GM18498 (cell line): ENCODE results near the gene ZMIZ1.
"Not testable (repeated sequence)": the region's sequence is repeated elsewhere in the genome, so short reads cannot be mapped to it uniquely, and the experiment has no call there.

ENCODE experiments used
- ATAC-seq: cut with Tn5 transposase; IDR thresholded peaks from one replicate; pipeline ENCODE4 v1.9.1; 2021; ENCODE audit warnings: mild to moderate bottlenecking, moderate library complexity; ENCODE audit not compliant: unreplicated experiment

Gene ZMIZ1

DNA sequence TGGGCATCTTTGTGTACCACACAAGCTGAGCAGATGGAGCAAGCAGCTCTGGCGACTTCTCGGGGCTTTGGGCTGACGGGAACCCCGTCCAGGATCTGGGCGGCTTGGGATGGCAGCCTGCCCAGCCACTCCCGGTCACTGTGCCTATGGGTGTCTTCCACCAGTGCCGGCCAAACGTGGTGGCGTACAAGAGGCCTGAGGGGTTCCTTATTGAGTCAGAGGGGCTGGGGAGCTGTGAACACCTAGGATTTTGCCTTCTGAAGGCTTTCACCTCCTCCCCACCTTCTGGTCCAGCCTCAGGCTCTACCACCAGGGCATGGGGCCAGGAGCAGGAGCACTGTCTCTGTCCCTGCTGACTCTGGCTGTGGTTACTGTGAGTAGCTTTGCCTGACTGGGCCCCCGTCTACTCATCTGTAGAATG lies 206.7 kb downstream of the ZMIZ1 start:
- ATAC-seq, result peak; percentile 70

DNA sequence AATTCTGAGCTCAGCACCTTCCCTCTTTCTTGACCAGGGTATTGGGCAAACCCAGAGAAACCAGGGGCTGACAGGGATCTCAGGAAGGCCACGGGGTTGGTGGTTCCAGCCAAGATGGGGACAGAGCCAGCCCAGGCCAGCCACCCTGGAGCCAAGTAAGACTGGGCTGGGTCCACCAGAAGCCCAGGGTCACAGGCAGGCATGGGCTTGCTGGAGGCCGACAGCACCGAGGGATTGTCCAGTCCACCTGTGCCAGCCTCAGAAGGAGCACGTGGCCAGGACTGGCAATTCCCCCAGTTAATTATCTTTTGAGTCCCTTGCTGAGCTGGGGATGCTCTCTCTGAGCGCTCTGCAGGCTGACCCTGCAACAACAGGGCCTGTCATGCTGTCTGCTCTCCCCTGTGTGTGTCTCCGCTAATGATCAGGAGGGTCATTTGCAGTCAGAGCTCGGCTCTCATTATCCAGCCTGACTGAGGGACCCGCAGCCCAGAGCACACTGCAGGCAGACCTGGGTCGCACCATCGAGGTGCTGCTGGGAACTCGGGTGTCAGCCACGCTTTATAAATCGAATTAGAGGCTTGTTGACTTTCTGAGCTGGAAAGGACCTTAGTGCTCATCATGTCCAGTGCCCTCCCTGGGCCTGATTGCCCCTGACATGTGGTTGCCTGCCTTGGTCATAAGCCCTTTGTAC lies 209.0 kb downstream of the ZMIZ1 start:
- no peak for ATAC-seq

DNA sequence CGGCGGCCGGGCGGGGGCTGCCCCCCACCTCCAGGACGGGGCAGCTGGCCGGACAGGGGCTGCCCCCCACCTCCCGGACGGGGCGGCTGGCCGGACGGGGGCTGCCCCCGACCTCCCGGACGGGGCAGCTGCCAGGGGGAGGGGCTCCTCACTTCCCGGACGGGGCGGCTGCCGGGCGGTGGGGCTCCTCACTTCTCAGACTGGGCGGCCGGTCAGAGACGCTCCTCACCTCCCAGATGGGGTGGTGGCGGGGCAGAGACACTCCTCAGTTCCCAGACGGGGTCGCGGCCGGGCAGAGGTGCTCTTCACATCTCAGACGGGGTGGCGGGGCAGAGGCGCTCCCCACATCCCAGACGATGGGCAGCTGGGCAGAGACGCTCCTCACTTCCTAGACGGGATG lies 210.3 kb downstream of the ZMIZ1 start:
- not testable (repeated sequence) for ATAC-seq

DNA sequence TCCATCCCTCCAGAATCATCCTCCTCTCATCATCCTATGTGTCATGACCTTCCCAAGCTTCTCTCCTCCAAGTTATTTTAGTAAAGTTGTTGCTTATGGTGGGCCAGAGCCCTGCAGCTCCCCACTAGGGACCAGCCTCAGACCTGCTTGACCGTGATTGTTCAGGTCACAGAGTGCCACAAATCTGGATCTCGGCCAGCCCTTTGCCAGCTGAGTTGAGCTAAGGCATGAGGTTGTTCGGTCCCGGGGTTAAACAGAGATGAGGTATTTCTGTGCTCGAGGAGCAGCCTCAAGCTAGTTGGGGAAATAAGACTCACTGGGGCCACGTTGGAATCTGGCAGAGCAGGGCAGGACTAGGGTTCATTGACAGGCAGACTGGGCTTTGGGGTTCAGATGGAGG lies 212.2 kb downstream of the ZMIZ1 start:
- no peak for ATAC-seq

DNA sequence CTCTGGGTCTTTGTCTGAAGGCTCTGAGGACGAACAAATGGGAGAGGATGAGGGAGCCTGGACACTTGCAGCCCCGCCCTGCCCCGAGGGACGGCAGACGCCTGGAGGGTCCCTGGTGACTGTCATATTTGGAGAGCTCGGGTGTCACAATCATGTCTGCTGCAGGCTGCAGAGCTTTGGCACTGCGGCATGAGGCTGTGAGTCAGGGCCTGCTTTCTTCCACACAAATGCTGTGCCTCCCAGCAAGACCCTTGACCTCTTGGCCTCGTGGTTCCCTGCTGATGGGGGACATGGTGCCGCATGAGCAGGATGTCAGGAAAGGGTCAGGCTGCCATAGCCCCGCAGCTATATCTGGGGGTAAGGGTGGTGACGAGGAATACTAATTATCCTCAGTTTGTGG lies 213.6 kb downstream of the ZMIZ1 start:
- ATAC-seq, result no peak

DNA sequence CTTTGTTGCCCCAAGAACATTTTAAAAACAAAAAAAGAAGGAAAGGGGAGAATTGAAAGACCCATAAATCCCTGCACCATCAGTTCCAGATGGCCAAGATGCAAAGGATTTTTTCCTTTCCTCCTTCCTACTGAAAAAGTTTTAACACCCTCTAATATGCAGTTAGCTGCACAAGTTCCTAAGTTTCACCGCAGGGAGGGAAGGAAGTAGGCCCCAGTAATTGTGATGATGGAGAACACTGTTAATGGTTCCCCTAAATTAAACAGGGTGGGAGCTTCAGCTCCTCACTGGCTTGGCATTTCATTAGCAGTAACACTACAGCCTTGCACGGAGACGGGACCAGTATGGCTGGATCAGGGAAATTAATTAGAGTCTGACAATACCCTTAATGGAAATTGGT lies 214.8 kb downstream of the ZMIZ1 start:
- ATAC-seq, result no peak

DNA sequence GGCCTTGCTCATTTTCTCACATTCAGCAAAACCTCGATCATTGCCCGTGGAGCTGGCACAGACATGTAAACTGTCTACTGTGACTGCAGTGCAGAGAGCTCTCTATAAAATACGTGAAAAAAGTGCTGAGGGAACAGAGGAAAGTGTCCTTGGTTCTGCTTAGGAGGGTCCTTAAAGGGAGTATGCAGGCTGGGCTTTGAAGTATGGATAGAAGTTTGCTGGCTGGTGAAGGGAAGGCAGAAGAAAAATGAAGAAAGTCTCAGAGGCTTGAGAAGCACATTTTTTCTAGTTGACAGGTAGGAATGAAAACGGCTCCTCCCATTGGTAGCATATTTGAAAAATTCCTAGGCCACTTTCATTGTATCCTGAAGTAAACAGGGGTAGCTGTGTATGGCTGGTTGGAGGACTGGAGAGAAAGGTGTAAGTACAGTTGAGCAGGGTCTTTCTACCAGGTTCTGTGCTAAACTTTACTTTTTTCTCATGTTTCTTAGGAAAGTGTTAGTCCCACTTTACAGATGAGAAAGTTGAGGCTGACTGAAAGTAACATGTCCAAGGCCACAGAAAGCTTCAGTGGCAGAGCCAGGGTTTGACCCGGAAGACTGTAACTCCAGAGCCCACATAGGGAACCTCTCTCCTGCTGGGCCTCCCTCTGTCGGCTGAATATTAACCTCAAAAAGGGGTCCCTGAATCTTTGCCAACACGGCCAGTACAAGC lies 215.5 kb downstream of the ZMIZ1 start:
- ATAC-seq, result no peak

DNA sequence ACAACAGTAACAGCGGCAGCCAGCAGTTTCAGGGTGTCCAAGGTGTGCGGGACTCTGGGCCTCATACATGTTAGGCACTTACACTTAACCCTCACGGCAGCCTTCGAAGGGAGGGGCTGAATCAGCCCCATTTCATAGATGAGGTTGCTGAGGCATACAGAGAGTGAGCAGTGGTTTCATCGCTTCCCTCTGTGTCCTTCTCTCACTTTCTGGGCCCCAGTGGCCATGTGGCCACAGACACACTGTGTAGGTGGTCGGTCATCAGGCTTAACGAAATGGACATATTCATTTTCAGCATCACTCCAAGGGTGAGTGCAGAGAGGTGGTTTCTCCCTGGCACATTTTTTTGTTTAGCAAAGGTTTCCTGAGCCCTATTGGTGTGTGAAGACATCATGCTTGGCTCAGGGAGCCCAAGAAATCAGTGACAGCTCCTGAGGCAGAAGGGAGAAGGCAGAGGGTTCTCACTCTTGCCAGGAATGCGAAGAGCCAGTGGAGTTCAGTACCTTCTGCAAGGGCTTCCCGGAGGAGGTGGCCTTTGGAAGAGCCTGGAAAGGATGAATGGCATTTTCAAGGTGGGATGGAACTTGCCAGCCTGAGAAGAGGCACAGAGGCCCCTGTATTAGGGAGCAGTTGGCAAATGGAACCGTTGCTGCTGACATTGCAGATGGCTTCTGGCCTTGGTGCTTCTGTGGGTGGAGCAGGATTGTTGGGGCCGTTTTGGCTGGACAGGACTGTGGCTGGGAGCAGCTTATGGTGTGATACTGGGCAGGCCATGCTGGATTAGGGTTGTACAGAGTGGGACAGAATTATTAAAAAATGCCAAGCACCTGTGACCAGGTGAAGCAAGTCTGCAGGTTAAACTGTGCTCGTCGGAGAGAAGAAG lies 216.8 kb downstream of the ZMIZ1 start:
- peak; percentile 55 for ATAC-seq

DNA sequence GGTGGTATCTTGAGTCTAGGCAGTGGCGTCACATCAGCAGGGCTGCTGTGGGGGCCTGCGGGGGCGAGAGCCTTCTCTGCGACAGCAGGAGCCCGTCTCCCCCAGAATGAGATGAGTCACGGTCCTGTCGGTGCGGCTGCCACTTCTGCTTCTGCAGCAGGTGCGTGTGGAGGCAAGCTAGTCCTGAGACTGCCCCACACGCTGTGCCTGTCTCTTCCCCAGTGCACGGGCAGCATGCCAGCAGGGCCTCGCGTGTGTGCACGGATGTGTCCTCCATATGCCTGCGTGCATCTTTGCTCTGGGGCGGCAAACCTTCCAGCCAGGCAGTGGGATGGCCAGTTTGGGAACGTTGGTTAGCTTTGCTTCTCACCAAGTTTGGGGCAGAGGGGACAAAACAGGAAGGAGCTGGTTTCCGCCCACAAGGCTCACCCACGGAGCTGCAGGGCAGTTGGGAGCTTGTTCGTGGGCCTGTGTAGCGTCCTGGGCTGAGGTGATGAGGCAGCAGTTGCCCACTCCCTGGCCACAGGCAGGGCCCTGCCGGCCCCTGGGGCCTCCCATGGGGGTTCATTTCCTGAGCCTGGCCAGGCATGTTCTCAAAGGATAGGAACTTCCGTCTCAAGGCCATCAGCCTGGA lies 217.7 kb downstream of the ZMIZ1 start:
- peak; percentile 86 for ATAC-seq

DNA sequence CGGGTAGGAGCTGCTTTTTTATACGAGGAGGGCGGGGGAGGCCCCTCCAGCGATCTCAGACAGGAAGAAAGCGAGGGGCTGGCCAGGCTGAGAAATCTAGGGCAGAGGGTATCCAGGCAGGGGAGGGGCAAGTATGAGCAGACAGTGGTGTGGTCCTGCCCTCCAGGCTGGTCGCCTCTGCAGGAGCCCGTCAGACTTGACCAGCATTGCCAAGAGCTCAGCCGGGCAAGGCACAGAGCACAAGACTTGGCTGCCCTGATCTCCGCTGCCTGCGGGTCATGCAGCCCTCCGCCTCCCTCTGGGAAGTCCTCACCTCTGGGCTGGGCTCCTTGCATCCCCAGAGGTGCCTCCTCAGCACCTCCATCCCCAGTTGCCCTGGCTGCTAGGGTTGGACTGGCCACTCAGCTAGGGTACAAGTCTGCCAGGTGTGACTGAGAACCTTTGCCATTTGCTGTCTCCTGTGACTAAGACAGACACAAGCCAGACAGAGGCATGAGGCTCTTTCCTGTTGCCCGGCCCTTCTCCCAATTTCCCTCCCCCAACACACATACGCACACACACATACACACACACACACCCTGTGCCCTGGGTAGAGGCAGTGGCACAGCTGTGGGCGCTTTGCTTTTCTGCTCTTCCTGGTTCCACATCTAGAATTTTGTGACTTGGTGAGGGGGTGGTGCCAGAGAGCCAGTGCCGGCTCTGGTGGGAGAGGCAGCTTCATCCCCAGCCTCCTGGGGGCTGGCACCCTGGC lies 219.4 kb downstream of the ZMIZ1 start:
- ATAC-seq, result no peak

DNA sequence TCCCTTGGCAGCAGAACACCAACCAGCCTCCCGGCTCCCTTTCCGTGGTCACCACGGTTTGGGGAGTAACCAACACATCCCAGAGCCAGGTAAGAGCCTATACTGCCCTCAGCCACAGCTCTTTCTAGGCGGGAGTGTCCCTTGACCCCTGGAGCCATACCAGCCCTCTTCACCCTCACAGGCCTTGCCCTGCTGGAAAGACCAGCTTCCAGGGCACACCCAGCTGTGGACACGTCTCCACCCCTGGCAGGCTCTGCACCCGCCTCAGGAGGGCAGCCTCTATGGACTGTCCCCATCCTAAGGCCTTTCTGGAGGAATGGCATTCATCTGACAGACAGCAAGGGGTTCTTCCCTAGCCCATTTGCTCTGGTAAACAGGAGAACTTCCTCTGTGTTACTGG lies 221.0 kb downstream of the ZMIZ1 start:
- no peak for ATAC-seq

DNA sequence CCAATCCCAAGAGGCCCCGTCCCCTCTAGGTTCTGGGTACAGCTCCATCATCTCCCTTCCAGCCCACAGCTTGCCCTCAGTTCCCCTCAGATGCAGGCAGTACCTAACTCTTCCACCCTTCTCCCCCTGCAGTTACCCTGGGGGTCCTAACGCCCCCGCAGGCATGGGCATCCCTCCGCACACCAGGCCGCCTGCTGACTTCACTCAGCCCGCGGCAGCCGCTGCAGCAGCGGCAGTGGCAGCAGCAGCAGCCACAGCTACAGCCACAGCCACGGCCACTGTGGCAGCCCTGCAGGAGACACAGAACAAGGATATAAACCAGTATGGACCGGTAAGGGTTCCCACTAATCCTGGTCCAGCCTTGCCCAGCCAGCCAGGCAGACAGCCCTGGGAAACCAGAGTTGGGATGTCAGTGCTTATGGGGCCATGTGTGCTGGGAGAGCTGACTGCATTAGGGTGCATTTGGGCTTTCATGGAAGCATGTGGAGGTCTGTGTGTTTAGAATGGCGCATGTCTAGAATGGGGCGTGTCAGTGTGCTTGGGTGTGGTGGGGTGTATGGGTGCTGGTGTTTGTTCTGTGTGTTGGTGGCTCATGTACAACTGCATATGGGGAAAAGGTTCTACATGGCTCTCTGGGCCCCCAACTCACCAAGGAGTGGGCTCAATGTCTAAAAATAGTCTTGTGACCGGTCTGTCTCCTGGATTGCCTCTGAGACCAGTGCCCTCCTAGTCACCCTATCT lies 223.4 kb downstream of the ZMIZ1 start:
- ATAC-seq, result no peak

DNA sequence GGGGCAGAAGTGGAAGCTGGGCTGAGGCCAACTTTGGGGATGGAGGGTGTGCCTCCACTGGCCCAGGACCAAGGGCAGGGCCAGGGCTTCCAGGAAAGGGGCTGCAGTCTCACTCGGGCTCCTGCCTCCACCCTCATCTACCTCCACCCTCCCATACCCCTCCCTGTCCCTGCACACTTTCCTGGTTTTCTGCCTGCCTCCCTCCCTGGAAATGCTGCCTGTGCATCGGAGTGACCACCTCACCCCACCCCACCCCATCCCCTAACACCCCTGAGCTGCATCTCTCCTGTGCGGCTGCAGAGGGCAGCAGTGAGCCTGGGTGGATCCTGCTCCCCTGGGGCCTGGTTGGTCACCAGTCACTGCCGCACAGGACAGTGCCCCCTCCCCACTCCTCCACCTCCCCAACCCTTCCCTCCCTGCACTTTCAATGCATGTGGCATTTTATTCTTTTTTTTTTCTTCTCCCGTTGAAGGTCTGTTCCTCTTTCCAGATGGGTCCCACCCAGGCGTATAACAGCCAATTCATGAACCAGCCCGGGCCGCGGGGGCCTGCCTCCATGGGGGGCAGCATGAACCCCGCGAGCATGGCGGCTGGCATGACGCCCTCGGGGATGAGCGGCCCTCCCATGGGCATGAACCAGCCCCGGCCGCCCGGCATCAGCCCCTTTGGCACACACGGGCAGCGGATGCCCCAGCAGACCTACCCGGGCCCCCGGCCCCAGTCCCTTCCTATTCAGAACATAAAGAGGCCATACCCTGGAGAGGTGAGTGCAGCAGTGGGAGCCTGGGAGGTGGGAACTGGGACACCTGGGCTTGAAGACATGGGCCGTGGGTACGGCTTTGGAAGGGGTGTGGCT lies 224.4 kb downstream of the ZMIZ1 start:
- ATAC-seq, result no peak

DNA sequence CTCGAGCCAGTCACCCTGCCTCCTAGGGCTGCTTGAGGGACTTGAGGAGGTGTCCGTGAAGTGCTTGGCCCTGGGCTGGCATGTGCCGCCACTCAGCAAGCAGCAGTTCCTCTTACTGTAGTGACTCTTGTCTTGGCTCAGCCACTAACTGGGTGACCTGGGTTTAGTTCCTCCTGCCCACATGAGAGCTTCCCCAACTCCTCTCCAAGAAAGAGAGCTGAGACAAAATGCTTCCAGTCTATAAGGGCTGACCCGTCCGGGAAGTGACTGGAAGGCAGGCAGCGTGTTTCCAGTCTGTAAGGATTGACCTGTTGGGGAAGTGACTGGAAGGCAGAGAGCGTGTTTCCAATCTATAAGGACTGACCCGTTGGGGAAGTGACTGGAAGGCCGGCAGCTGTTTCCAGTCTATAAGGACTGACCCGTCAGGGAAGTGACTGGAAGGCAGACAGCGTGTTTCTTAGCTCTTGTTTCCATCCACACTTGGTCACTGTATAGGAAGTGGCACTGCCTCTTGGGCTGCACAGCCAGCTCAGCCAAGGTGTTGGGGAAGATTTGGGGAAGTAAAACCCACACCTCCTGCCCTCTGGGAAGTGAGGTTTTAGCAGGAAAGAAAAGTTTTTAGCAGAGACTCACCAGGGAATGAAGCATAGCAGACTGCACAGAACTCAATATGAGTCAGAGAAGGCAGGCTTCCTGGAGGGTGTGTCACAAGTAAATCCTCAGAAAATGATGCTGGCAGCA lies 225.2 kb downstream of the ZMIZ1 start:
- no peak for ATAC-seq

DNA sequence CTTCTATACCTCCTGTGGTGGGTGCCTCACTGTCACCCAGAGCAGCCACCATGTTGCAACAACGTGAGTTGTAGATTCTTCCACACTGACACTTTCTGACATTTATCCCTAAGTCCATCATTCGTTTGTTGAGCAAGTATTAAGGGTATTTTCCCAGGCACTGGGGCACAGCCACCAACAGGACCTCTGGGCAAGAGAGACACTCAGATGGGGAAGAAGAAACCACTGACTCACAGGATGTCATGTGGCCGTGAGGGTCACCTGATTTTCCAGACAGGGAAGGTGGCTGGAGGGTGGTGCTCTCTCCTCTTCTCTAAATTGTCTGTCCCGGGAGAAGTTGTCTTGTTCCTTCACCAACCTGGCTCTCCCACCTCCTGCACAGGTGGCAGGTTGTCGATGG lies 226.8 kb downstream of the ZMIZ1 start:
- no peak for ATAC-seq

DNA sequence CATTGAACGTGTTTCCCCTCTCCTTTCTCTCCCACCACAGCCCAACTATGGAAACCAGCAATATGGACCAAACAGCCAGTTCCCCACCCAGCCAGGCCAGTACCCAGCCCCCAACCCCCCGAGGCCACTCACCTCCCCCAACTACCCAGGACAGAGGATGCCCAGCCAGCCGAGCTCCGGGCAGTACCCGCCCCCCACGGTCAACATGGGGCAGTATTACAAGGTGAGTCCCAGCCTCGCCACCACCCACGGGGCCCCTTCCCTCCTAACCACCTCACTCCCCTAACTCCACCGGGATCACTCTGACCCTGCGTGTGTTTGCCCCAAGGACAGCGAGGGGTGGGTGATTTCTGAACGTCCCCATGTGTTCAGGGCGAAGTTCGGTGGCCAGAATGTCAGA lies 227.7 kb downstream of the ZMIZ1 start:
- ATAC-seq, result no peak

DNA sequence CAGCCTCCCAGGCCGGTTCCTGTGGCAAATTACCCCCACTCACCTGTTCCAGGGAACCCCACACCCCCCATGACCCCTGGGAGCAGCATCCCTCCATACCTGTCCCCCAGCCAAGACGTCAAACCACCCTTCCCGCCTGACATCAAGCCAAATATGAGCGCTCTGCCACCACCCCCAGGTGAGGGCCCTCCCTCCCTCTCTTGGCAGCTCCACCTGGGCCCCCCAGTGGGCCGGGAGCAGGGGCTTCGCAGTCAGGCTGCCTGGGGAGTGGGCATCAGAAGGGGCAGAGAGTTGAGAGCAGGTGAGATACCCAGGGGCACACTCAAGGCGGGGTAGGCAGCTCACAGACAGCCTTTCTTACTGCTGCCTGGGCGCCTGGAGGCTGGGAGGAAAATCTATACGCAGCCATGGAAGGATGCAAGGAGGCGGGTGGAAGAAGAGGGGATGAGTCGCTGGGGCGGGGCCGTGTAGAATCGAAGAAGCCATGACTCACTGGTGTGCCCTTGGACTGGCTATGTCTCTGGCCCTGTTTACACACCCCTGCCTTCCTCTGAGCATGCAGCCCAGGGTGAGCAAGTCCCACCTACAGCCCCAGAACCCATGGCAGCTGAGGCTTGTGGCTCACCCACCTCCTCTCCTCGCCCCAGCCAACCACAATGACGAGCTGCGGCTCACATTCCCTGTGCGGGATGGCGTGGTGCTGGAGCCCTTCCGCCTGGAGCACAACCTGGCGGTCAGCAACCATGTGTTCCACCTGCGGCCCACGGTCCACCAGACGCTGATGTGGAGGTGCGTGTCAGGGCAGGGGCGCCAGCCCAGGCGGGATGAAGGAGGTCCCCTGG lies 229.9 kb downstream of the ZMIZ1 start:
- no peak for ATAC-seq
